D721Med (cell line): ENCODE data around the gene PRKACB.

ENCODE experiments used
- DNase-seq: peaks from one replicate; pipeline ENCODE4 v3.0.0; 2011; ENCODE audit warnings: low spot score; ENCODE audit not compliant: insufficient read length
- FAIRE-seq: peaks from 2 replicates; lab custom pipeline; 2011; peaks lifted over from hg19 to GRCh38; lab: Jason Lieb, UNC
- CTCF ChIP-seq: IDR thresholded peaks from 2 replicates; pipeline ENCODE4 v1.5.1; 2012; ENCODE audit warnings: mild to moderate bottlenecking, control low read depth; ENCODE audit not compliant: insufficient read depth; ENCODE audit errors: missing control alignments

PRKACB gene

GRCh38 chr1:84255582-84255981 is 111.5 kb downstream of the PRKACB start:
- DNase-seq: no peak
- no peak for TF ChIP-seq CTCF
- FAIRE-seq: no peak

- no peak for DNase-seq
- no peak for TF ChIP-seq CTCF
- FAIRE-seq: no peak
These were observed 113.5 kb downstream of the PRKACB start for GRCh38 chr1:84257617-84258016.

GRCh38 chr1:84259376-84259775 is 115.3 kb downstream of the PRKACB start:
- no peak for TF ChIP-seq CTCF
- no peak for FAIRE-seq
- DNase-seq: no peak

GRCh38 chr1:84259989-84260388 is 115.9 kb downstream of the PRKACB start:
- DNase-seq (no peak), FAIRE-seq (no peak)
- TF ChIP-seq CTCF: no peak

- no peak for TF ChIP-seq CTCF
- DNase-seq (no peak), FAIRE-seq (no peak)
These were observed 116.9 kb downstream of the PRKACB start for GRCh38 chr1:84260852-84261518.

GRCh38 chr1:84264961-84265360 is 120.9 kb downstream of the PRKACB start:
- DNase-seq (no peak), FAIRE-seq (no peak)
- TF ChIP-seq CTCF: no peak

GRCh38 chr1:84265867-84266266 is 121.8 kb downstream of the PRKACB start:
- FAIRE-seq (no peak), DNase-seq (no peak)
- TF ChIP-seq CTCF: no peak
